ENCODE results near the gene AGER. TPM values are rescaled to one million over a fixed set of nuclear protein-coding genes. Genes with fewer than 3 reads are reported as not detected.
A peak's percentile ranks its signal among the peaks of the same experiment; 100 is the strongest.
"Not testable (repeated sequence)": the region's sequence is repeated elsewhere in the genome, so short reads cannot be mapped to it uniquely, and the experiment has no call there.

The AGER gene
- total RNA-seq, 1 donor from 2014 or later = 3.0 TPM

DNA sequence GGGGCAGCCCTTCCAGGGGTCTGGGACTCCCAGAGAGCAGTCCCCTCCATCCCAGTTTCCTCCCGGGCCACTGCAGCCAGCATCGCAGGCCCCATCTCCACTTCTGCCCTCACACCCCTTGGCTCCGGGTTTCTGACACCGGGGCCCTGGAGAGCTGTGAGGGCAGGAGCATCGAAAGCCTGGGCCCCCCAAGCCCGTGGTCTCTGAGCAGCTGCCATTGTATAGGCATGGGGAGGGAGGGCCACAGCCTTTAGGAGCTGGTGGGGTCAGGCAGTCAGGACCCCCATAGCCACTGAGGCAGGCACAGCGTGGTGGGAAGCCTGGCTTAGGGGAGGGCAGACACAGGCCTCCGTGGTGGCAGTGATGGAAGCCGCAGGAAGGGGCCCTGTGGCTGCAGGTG is 18.1 kb upstream of the AGER start:
- DNase-seq (no peak), ATAC-seq (no peak)
- intact Hi-C loops (cut with micrococcal nuclease) = no loop called here

DNA sequence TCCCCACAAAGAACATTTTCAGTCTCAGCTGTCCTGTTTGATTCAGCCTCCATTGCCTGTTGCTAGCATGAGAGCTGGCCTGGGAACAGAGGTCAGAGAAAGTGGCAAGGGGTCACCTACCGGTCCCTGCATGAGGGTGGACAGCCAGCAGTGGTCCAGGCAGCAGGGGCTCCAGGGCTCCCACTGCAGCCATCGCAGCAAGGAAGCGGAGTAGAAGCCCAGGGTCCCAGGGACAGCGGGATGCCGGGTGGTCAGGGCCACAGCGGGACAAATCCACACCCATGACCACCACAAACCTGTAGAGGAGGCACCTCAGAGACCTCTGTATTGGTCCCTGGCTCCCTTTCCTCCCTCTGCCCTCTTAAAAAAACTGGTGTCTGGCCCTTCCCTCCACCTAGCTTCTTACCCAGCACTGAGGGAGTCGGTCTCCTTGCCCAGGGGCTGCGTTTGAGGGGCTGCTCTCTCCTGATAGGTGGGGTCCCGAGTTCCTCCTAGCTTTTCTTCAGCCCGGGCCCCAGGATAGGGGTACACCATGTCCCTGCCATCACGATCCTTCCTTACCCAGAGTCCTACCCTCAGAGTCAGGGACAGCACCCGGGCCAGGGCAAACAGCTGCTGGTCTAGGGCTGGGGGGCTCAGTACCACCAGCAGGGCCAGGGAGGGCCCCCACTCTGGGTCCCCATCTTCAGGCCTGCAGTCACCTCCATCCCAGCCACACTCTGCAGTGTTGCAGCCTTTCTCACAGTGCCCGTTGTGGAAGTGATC is 16.8 kb upstream of the AGER start:
- DNase-seq (no peak), ATAC-seq (no peak)
- intact Hi-C loops (cut with micrococcal nuclease) = no loop called here

DNA sequence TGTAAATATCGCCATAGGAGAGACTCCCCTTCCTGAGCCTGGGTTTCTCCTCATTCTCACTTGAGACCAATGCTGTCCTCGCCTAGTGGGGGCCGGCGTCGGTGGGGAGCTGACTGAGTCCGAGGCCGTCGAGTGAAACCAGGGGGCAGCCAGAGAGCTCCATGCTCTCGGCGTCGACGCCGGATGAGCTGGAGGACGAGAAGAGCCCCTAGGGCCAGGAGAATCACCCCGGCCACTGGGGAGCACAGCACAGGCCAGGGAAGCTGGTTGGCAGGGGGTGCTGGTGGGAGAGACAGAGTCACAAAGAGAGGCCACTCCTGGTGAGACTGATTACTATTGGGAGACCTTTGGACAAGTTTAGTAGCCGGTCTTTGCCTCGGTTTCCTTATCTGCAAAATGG is 14.8 kb upstream of the AGER start:
- no peak for DNase-seq

DNA sequence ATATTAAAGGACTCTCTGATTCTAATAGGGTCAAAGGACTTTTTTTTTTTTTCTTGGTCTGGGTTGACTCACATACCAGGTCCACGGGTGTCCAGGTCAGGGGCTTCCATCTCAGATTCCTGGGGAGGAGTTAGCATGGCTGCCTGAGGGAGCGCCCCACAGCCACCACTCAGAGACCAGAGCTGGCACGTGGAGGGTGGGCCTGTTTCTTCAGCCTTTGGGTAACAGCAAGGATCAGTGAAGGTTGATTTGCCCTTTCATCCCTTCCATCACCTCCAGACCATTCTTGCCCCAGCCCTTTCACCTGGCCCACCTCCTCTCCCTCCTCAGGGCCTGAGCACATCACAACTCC is 14.3 kb upstream of the AGER start:
- ATAC-seq (no peak), DNase-seq (no peak)
- intact Hi-C loops (cut with micrococcal nuclease) = no loop called here

More for the DNA sequence above, 14.8 kb upstream of the AGER start:
- no peak for ATAC-seq
- intact Hi-C loops (cut with micrococcal nuclease) = no loop called here

DNA sequence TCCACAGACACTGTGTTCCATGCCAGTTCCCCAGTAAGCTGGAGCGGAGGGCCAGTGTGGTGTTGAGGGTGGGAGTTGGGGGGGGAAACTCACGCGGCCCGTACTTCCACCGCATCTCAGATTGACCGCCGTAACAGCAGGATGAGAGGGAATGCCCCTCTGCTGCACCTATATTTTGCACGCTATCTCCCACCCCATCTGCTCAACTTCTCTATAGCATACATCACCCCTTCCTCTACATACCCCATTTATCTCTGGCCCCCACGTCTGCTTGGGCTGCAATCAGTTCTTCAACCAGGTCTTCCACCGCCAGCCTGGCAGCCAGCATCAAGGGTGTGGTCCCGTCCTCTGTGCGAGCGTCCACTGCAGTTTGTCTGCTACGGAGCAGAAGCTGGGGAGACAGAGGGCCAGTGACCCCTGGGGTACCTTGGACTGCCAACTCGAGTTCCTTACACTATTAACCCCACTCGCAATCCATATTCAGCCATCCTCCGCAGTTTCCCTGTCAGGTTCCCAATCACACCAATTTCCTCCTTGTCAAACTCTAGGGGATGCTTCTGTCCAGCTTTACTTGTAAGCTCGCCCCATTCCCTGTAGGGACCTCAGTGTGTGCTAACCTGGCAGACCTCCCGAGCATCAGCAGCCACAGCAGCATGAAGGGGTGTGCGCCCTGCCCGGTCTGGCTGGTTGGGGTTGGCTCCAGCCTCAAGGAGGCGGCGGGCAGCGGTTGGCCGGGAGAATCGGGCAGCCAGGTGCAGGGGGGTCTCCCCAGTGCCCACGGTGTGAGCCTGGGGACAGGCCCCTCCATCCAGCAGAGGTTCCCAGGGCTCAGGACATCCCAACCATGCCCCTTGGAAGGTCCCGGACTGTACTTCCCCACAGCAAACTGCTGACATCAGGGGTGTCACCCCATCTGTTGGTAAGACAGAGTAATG is 12.9 kb upstream of the AGER start:
- DNase-seq = peak; percentile 60
- no peak for ATAC-seq
- intact Hi-C loops (cut with micrococcal nuclease) = no loop called here

DNA sequence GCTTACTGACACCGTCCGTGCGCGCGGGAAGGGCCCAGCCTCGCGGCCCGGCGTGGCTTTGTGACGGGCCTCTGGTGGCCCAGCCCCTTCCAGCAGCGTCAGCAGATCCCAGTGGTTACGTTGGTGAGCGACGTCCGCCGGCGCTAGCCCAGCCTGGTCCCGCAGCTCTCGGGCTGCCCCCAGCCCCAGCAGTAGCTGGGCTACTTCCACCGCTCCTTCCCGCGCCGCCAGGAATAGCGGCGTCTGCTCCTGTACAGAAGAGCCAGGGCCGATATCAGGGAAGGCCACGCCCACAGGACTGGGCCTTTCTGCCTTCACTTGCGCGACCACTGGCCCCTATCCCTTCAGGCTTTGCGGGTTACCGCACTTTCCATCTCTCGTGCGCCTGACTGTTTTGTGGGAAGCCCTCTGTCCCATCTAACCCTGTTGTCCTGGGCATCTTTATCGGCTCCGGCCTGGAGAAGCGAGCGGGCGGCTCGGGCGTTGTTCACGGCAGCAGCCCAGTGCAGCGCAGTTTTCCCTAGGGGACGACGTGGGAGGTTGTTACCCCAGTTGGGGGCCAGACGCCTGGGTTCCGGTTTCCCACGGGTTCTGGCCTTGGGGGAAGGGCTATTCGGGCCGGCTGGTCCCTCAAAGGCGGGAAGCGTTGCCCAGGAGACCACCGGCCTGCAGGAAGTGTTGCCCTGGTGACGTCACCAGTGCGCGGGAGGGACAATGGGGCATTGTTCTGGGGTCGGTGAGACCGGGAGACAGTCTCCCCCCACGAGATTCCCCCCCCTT is 12.0 kb upstream of the AGER start:
- intact Hi-C loops (cut with micrococcal nuclease) = no loop called here
- ATAC-seq (peak; percentile 48), DNase-seq (peak; percentile 94)

DNA sequence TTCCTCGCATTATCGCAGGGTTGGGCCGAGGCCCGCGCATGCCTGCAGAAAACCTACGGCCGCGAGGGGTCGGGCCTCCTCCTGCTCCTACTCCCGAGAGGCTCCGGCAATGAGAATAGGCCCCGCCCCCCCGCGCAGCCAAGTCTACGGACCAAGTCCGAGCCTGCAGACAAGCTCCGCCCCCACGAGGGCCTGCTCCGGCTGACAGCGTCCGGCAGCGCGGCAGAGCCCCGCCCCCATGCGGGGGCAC is 11.5 kb upstream of the AGER start:
- DNase-seq (peak; percentile 100), ATAC-seq (peak; percentile 88)
- intact Hi-C loops (cut with micrococcal nuclease) = no loop called here

DNA sequence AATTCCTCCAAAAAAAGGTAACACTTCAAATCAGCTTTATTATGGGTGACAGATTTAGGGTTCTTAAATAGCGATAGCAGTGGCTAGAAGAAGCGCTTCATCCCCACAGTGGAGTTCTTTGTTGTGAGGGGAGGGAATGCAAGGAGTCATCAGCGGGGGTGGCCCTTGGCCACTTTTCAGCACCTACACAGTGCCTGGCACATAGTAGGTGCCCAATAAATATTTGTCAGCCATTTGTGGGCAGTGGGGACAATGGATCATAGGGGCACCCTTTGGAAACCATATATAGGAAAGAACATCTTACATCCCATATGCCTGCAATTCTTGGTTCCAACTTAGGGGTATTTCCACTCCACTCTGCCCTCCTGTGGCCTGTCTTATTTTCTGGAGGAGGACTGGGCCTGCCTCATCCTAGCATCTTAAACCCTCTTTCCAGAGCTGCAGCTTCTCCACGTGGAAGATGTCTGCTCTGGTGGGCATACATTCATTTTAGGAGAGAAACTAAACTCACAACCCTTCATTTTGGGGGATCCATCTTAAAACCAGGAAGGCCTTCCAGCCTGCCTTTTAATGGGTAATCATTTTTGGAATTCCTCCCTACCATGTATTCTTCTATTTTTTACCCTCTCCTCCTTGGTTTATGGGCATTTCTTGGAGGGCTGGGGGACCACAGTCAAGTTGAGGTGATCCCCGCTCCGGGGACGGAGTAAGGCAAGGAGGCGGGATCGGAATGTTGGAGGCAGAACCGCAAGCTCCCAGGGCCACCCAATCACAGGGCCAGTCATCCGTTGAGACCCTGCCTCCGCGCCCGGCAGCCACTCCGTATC is 11.0 kb upstream of the AGER start:
- intact Hi-C loops (cut with micrococcal nuclease) = no loop called here
- ATAC-seq (no peak), DNase-seq (no peak)

DNA sequence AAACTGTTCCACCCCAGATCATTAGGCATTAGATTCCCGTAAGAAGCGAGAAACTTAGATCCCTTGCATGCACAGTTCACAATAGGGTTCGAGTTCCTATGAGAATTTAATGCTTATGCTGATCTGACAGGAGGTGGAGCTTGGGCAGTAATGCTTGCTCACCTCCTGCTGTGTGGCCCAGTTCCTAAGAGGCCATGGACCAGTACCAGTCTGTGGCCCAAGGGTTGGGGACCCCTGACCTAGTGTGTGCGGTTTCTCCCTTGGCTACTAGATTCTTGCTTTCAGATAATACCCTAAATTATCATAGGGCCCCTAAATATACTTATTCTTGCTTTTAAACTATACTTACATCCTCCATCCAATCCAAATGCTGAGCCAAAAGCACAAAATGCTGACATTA is 10.3 kb upstream of the AGER start:
- intact Hi-C loops (cut with micrococcal nuclease) = no loop called here
- no peak for DNase-seq
- no peak for ATAC-seq

DNA sequence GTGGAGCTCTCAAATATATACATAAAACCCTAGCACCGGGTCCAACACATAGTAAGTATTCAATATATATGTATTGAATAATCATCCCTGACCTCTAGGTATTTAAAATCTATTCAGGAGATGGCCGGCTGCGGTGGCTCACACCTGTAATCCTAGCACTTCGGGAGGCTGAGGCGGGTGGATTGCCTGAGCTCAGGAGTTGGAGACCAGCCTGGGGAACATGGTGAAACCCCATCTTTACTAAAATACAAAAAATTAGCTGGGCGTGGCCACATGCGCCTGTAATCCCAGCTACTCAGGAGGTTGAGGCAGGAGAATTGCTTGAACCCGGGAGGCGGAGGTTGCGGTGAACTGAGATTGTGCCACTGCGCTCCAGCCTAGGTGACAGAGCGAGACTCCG is 9.0 kb upstream of the AGER start:
- intact Hi-C loops (cut with micrococcal nuclease); DNase-seq; ATAC-seq: not testable (repeated sequence)

DNA sequence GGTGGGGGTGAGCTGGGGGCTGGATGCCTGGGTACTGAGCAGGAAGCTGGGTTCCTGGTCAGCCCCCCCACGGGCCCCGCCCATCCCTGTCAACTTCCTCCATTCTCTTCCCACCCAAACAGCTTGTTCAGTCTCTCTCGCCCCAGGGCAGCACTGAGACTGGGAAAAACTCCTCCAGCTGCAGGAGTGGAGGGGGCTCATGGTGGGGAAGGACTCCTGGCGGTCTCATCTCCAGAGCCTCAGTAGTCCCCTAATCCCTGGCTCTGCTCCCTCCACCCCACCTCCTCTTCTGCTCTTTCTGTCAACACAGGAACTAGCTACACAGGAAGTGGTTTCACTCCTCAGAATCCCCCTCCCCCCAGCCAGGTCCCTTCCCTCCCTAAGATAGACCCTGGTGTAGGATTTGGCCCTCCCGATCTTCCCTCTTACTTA is 8.6 kb upstream of the AGER start, which contains the start of gene GPSM3:
GPSM3 (minus strand) TSS at position 36 of the 432 bp plus-strand sequence. CDS start 130 bp downstream, outside the sequence.
- DNase-seq (peak; percentile 77), ATAC-seq (no peak)
- intact Hi-C loops (cut with micrococcal nuclease) = no loop called here

DNA sequence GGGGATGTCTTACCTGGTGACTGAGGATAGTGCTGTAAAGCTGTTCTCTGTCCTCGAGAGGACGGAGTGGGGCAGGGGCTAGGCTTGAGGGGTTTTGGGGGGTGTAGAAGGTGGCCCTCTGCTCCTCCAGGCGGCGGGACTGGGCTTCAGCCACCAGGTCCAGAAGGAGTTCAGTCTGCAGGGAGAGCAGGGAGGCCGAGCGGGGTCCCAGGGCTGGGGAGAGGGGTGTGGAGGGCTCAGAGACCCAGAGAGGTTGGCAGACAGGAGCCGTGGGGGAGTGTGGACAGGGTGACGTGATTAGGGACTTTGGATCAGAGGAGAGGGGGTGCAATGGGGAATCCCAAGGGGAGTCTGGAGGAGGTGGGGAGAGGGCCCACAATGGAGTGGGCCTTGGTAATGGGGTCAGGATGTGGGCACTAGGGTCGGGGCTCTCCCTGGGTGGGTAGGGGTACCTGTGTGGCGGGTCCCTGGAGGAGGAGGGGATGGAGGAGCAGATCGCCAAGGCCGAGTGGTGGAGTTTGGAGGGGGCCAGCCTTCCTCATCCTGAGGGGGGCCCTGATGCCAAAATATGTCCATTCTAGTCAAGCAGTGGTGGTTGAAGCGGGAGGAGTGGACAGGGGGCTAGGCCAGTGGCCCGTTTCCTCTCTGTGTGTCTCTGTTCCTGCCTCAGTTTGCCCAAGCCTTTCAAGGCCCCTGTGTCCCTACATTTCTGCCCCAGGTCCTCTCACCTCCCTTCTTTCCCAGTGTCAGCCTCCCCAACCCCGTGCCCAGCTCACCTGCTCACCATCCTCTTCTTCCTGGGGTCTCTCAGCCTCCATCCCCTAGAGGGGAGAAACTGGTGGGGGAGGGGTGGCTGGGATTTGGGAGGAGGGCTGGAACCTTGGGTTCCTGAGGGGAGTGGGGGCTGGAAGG is 7.9 kb upstream of the AGER start:
- intact Hi-C loops (cut with micrococcal nuclease) = no loop called here
- ATAC-seq (no peak), DNase-seq (no peak)

DNA sequence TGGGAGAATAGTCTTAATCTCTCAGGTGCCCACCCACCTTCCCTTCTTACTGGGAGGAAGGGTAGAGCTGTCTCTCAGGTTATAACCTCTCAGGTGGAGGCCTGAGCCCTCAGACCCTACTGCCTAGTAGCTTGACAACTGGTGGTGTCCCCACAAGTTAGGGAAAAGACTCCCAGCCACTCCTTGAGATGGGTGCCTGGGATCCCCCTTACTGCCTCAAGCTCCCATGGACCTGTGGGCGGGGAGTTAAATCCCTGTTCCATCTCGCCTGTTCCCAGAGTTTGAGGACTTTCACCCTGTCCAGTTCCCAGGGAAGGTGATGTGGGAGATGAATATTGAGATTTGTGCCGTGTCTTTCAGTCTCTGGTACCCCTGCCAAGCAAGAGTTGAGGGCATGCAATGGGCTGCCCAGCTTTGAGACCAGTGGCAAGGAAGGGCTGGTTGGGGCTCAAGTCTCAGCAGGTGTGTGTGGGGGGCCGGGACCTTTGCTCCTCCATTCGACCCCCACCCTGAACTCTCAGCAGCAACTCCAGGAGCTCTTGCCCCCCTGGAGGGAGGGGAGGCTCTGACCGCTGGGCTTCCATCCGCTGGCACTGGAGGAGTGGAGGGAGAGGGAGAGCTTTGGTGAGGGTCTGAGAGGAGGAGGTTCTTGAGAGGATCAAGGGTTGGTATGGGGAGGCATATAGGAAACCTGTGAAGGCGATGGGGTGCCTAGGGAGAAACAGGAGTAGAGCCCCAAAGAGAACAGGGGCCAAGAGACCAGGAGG is 7.0 kb upstream of the AGER start:
- intact Hi-C loops (cut with micrococcal nuclease) = no loop called here
- no peak for DNase-seq
- no peak for ATAC-seq

DNA sequence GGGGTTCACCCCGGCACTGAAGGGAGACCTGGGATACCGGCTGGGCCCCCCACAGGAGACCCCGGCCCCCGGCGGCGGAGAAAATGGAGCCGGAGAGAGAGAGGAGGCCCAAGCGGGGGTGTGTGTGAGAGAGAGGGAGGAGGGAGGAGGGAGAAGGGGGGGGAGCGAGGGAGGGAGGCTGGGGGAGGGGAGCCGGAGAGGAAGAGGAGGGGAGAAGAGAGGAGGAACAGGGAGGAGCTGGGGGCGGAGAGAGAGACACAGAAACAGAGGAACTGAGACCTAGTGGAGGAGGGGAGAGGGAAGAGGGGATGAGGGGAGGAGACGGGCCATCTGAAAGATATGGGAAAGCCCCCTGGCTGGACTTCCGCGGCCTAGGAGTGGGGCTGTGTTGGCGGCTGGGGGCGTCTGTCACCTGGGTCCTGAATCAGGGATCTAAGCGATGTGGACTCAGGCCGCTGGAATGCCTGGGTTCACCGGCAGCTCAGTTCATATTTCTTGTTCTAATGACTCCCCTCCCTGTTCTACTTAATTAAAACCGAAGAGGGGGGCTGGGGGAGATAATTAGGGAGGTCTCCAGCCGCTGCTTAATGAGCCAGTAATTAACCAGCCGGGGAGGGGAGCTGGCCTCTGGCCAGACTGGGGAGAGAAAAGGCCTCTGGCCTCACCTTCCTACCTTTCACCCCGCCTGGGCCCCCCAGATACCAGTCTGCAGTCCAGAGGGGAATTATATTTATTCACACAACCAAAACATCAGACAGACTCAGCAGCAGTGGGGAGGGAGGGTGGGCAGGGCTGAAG is 6.2 kb upstream of the AGER start, which contains the start of gene PBX2:
PBX2 (minus strand) TSS at position 149 of the 798 bp plus-strand sequence. CDS start 287 bp downstream, outside the sequence.
- peak; percentile 80 for ATAC-seq
- intact Hi-C loops (cut with micrococcal nuclease) = no loop called here
- DNase-seq = peak; percentile 90

DNA sequence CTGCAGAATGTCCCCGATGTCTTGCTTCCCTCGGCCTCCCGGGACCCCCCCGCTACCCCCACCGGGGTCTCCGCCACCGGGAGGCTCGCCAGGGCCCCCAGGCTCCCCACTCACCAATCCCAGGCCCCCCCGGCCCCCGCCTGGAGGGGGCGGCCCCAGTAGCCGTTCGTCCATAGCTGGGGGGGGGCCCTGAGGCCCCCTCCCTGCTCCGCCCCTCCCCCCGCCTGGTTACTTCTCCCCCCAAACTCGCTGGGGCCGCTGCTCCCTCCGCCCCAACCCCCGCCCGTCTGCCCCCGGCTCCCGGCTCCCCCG is 5.6 kb upstream of the AGER start:
- DNase-seq = peak; percentile 64
- peak; percentile 4 for ATAC-seq
- intact Hi-C loops (cut with micrococcal nuclease) = no loop called here

DNA sequence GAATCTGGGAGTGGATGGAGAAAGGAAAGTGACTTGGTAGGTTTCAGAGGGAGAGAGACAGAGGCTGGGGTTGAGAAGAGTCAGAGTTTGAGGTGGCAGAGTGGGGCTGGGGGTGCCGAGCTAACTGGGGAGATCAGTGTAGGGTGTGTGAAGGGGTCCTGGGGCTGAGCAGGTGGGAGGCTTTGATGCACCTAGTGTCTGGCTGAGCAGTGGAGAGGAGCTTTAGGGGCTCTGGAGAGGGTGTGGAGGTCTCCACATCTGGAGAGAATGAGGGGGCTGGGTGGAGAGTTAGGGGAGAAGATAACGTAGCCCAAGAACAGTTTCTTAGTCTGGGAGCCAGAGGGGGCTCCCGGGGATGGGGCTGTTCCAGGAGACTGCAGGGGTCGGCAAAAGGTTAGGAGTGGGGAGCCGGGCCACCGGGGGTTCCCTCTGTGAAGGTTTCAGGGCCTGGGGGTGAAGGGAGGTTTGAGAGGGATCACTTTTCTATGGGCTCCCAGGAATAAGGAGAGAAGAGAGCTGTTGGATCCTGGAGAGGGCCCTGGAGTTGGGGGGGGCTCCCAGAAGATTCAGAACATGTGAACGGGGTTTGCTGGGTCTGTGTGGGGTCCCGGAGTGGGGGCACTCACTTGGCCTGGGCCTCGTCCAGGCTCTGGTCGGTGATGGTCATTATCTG is 5.2 kb upstream of the AGER start:
- ATAC-seq (peak; percentile 2), DNase-seq (no peak)
- intact Hi-C loops (cut with micrococcal nuclease) = no loop called here

Data from left ventricle myocardium superior (tissue), 1 donor.